ENCODE results near the gene PSMB10. TPM values are rescaled to one million over a fixed set of nuclear protein-coding genes. Genes with fewer than 3 reads are reported as not detected.

Gene PSMB10
- total RNA-seq, 1 experiment from 2014 or later: 24.5 TPM

DNA sequence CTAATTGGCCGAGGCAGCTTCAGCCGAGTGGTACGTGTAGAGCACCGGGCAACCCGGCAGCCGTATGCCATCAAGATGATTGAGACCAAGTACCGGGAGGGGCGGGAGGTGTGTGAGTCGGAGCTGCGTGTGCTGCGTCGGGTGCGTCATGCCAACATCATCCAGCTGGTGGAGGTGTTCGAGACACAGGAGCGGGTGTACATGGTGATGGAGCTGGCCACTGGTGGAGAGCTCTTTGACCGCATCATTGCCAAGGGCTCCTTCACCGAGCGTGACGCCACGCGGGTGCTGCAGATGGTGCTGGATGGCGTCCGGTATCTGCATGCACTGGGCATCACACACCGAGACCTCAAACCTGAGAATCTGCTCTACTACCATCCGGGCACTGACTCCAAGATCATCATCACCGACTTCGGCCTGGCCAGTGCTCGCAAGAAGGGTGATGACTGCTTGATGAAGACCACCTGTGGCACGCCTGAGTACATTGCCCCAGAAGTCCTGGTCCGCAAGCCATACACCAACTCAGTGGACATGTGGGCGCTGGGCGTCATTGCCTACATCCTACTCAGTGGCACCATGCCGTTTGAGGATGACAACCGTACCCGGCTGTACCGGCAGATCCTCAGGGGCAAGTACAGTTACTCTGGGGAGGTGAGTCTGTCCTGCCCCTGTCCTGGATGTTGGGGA lies 27.5 kb downstream of the PSMB10 start:
- H3K23me2 ChIP-seq (ENCODE audit: insufficient read length, low read depth, low read length, poor library complexity, severe bottlenecking): no peaks in the 10 kb centered on the region
- no peak overlapping the region for H3K4me2 ChIP-seq (ENCODE audit: insufficient read depth, insufficient read length, low read length)
- no peak overlapping the region for H2BK12ac ChIP-seq (ENCODE audit: insufficient read length, low read depth, low read length)
- H3K4me3 Mint-ChIP-seq: no peak overlapping the region
- H3K36me3 Mint-ChIP-seq (ENCODE audit: insufficient read depth in 1 of 3, low read depth in 3 of 3): peaks cover 8 to 34% (median 19%) of the 10 kb centered on the region in 3 experiments; a peak in 6 of 7 replicates
- DNase-seq: no peak
- H3T11ph ChIP-seq (ENCODE audit: low read length): no peak overlapping the region
- H3K27ac Mint-ChIP-seq: no peak overlapping the region
- no peak overlapping the region for H3K14ac ChIP-seq (ENCODE audit: insufficient read depth, low read length)
- H2BK5ac ChIP-seq (ENCODE audit: insufficient read length, low read length): no peak overlapping the region
- no peak overlapping the region for H3K27ac ChIP-seq (ENCODE audit: insufficient read length, low read depth, low read length)
- H3K79me2 ChIP-seq (ENCODE audit: insufficient read depth, low read length): no peaks in the 10 kb centered on the region
- no peak overlapping the region for H4K91ac ChIP-seq (ENCODE audit: insufficient read length, low read depth, low read length)
- no peaks in the 10 kb centered on the region for H3K27me3 ChIP-seq (ENCODE audit: insufficient read depth, low read length)
- no peak overlapping the region for H3K4ac ChIP-seq (ENCODE audit: low read depth, low read length)
- H3K18ac ChIP-seq (ENCODE audit: insufficient read length, low read depth, low read length): no peak overlapping the region
- no peaks in the 10 kb centered on the region for H3K9me3 Mint-ChIP-seq
- no peaks in the 10 kb centered on the region; the same call in 1 of the 2 replicates for H3K27me3 Mint-ChIP-seq (ENCODE audit: low read depth)
- no peak overlapping the region for H2BK15ac ChIP-seq (ENCODE audit: low read depth, low read length)
- H2AK5ac ChIP-seq (ENCODE audit: insufficient read length, low read length): no peak overlapping the region
- H3K79me1 ChIP-seq (ENCODE audit: insufficient read depth, low read depth, low read length, poor library complexity, severe bottlenecking): no peaks in the 10 kb centered on the region
- H4K5ac ChIP-seq (ENCODE audit: insufficient read length, low read depth, low read length): no peak overlapping the region
- no peak overlapping the region for H3K56ac ChIP-seq (ENCODE audit: insufficient read length, low read depth, low read length)
- no peak overlapping the region for H3K23ac ChIP-seq (ENCODE audit: insufficient read length, low read depth, low read length)
- H3K9me3 ChIP-seq (ENCODE audit: control insufficient read depth, low read depth, low read length): no peaks in the 10 kb centered on the region
- no peak overlapping the region for H3K9ac ChIP-seq (ENCODE audit: extremely low read depth, insufficient read length, low read length)
- H3K4me1 ChIP-seq (ENCODE audit: insufficient read depth, low read length): no peaks in the 10 kb centered on the region
- H2BK120ac ChIP-seq (ENCODE audit: low read depth, low read length, poor library complexity, severe bottlenecking): no peak overlapping the region
- no peaks in the 10 kb centered on the region for H4K20me1 ChIP-seq (ENCODE audit: control insufficient read depth, insufficient read depth, insufficient read length)
- no CpG with 5 or more reads among the region's 36 CpGs for WGBS (ENCODE audit: extremely low coverage, insufficient read length, low lambda C conversion rate)
- no peak overlapping the region for H2AFZ ChIP-seq (ENCODE audit: low read length)
- peaks cover 0 to 3% of the 10 kb centered on the region in 2 experiments; a peak in 1 of 4 replicates for H3K4me1 Mint-ChIP-seq
- TF ChIP-seq, protein P1, sequence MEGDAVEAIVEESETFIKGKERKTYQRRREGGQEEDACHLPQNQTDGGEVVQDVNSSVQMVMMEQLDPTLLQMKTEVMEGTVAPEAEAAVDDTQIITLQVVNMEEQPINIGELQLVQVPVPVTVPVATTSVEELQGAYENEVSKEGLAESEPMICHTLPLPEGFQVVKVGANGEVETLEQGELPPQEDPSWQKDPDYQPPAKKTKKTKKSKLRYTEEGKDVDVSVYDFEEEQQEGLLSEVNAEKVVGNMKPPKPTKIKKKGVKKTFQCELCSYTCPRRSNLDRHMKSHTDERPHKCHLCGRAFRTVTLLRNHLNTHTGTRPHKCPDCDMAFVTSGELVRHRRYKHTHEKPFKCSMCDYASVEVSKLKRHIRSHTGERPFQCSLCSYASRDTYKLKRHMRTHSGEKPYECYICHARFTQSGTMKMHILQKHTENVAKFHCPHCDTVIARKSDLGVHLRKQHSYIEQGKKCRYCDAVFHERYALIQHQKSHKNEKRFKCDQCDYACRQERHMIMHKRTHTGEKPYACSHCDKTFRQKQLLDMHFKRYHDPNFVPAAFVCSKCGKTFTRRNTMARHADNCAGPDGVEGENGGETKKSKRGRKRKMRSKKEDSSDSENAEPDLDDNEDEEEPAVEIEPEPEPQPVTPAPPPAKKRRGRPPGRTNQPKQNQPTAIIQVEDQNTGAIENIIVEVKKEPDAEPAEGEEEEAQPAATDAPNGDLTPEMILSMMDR (conservative IDR thresholded peaks at IDR 0.05): no peak
- no peak overlapping the region for H2BK20ac ChIP-seq (ENCODE audit: low read depth, low read length, poor library complexity, severe bottlenecking)
- H4K8ac ChIP-seq (replicated peaks; ENCODE audit: insufficient read length, low read depth, low read length): no peak overlapping the region
